Keratinocyte (primary cell): Measurements from ENCODE around the gene GLI3. TPM values are rescaled to one million over a fixed set of nuclear protein-coding genes. Genes with fewer than 3 reads are reported as not detected.

ENCODE experiments used
- DNase-seq: peaks from one replicate; pipeline ENCODE4 v3.0.0-alpha.2; 2011; ENCODE audit warnings: low read depth, missing footprints, low spot score
- FAIRE-seq: peaks from 2 replicates; lab custom pipeline; 2011; peaks lifted over from hg19 to GRCh38; lab: Jason Lieb, UNC
- H2AFZ ChIP-seq: 2 replicates; pipeline ENCODE4 v1.6.0; 2012; ENCODE audit warnings: low read length, control low read depth, inconsistent platforms; ENCODE audit not compliant: control insufficient read depth
- H3K27ac ChIP-seq: 2 replicates; pipeline ENCODE4 v1.5.1; 2011; ENCODE audit warnings: low read length; ENCODE audit not compliant: control insufficient read depth, insufficient read depth
- H3K27me3 ChIP-seq: 3 replicates; pipeline ENCODE4 v1.6.0; 2011; ENCODE audit warnings: low read length; ENCODE audit not compliant: control insufficient read depth, insufficient read depth; ENCODE audit errors: extremely low read depth
- H3K36me3 ChIP-seq, 2 experiments: 2 replicates in 1 of 2; 3 replicates in 1 of 2; pipeline ENCODE4 v1.5.1; 2011; ENCODE audit warnings: low read length in 2 of 2, mild to moderate bottlenecking in 1 of 2; ENCODE audit not compliant: control insufficient read depth in 2 of 2, insufficient read depth in 2 of 2; ENCODE audit errors: extremely low read depth in 1 of 2
- H3K4me1 ChIP-seq: 3 replicates; pipeline ENCODE4 v1.5.1; 2011; ENCODE audit warnings: low read length; ENCODE audit not compliant: control insufficient read depth, insufficient read depth; ENCODE audit errors: extremely low read depth
- H3K4me2 ChIP-seq: 3 replicates; pipeline ENCODE4 v1.6.0; 2011; ENCODE audit warnings: low read depth, low read length; ENCODE audit not compliant: control insufficient read depth, insufficient read depth; ENCODE audit errors: extremely low read depth
- H3K4me3 ChIP-seq, 3 experiments: fragments of 200-600 bp in 1 of 3; sonication (generic) in 1 of 3; 2 replicates in 2 of 3; 3 replicates in 1 of 3; pipeline ENCODE4 v1.5.1; 2011 to 2016; ENCODE audit warnings: low read length in 3 of 3, mild to moderate bottlenecking in 3 of 3, control low read depth in 2 of 3, inconsistent platforms in 1 of 3, low read depth in 1 of 3, mixed read lengths in 1 of 3, mixed run types in 1 of 3, moderate library complexity in 1 of 3; ENCODE audit not compliant: control insufficient read depth in 2 of 3, insufficient read depth in 2 of 3; ENCODE audit errors: extremely low read depth in 1 of 3
- H3K79me2 ChIP-seq: 2 replicates; pipeline ENCODE4 v1.6.0; 2012; ENCODE audit warnings: low read length; ENCODE audit not compliant: control insufficient read depth, insufficient read depth
- H3K9ac ChIP-seq: 3 replicates; pipeline ENCODE4 v1.6.0; 2011; ENCODE audit warnings: low read length; ENCODE audit not compliant: control insufficient read depth, insufficient read depth; ENCODE audit errors: extremely low read depth
- H3K9me1 ChIP-seq: 3 replicates; pipeline ENCODE4 v1.6.0; 2011; ENCODE audit warnings: low read length; ENCODE audit not compliant: control insufficient read depth, insufficient read depth; ENCODE audit errors: extremely low read depth
- H3K9me3 ChIP-seq: 2 replicates; pipeline ENCODE4 v1.5.1; 2012; ENCODE audit warnings: low read depth, low read length; ENCODE audit not compliant: control insufficient read depth
- H4K20me1 ChIP-seq: 3 replicates; pipeline ENCODE4 v1.6.0; 2011; ENCODE audit warnings: low read length; ENCODE audit not compliant: control insufficient read depth, insufficient read depth; ENCODE audit errors: extremely low read depth
- EZH2 ChIP-seq: IDR thresholded peaks from one replicate; pipeline ENCODE4 v1.6.1; 2012; ENCODE audit warnings: inconsistent platforms, mild to moderate bottlenecking, low read length, moderate library complexity
- dilution Hi-C: fragments of 300-500 bp; cut with MboI; formaldehyde crosslinking; loops from one replicate; pipeline ENCODE4 v1.7.0; 2020; ENCODE audit warnings: low sequenced_read_pairs; ENCODE audit not compliant: extremely low pct_ligation_motif_present
- polyA plus RNA-seq, 5 experiments: library from polyadenylated mRNA; depleted of rRNA in 3 of 5; stranded (reverse) in 3 of 5; stranded (forward) in 1 of 5; unstranded in 1 of 5; fragments of >200 nt; gene quantifications; 1 replicate in 1 of 5; 2 replicates in 3 of 5; 3 replicates in 1 of 5; pipeline versions ENCODE4 v1.2.1 to v1.2.3, GENCODE V29; 2011 to 2012; ENCODE audit warnings: missing spikeins in 2 of 5, low read depth in 1 of 5, low replicate concordance in 1 of 5
- TF ChIP-seq, protein P1 (sequence below), 3 experiments: IDR thresholded peaks in 1 of 3; conservative IDR thresholded peaks in 1 of 3; optimal IDR thresholded peaks in 1 of 3; 2 replicates in 2 of 3; 3 replicates in 1 of 3; pipeline versions ENCODE3 to v1.5.1; 2011; ENCODE audit warnings: low read length in 3 of 3, mild to moderate bottlenecking in 3 of 3, moderate library complexity in 2 of 3, control low read depth in 1 of 3, inconsistent platforms in 1 of 3; ENCODE audit not compliant: insufficient read depth in 2 of 3; ENCODE audit errors: extremely low read depth in 1 of 3

Gene GLI3
- polyA plus RNA-seq, 1 donor (not counting 4 experiments of a cell fraction or from before 2014, with no cell fraction given), result 3.6 TPM

GRCh38 chr7:41972776-41973175 lies 264.2 kb downstream of the GLI3 start:
- Histone ChIP-seq H3K9me3 (no peaks in the 10 kb centered on the region), H2AFZ (no peak overlapping the region), H3K9me1 (no peaks in the 10 kb centered on the region), H3K9ac (no peak overlapping the region), H3K4me3 (no peak overlapping the region), H3K79me2 (no peaks in the 10 kb centered on the region), H3K36me3 (peaks cover 12 to 24% of the 10 kb centered on the region in 2 experiments), H3K4me1 (no peaks in the 10 kb centered on the region), H3K27me3 (no peaks in the 10 kb centered on the region), H3K27ac (no peak overlapping the region), H3K4me2 (no peak overlapping the region), H4K20me1 (no peaks in the 10 kb centered on the region)
- DNase-seq (no peak), FAIRE-seq (no peak)
- dilution Hi-C loops, result no loop called here
- TF ChIP-seq EZH2, result no peak
- TF ChIP-seq, protein P1, sequence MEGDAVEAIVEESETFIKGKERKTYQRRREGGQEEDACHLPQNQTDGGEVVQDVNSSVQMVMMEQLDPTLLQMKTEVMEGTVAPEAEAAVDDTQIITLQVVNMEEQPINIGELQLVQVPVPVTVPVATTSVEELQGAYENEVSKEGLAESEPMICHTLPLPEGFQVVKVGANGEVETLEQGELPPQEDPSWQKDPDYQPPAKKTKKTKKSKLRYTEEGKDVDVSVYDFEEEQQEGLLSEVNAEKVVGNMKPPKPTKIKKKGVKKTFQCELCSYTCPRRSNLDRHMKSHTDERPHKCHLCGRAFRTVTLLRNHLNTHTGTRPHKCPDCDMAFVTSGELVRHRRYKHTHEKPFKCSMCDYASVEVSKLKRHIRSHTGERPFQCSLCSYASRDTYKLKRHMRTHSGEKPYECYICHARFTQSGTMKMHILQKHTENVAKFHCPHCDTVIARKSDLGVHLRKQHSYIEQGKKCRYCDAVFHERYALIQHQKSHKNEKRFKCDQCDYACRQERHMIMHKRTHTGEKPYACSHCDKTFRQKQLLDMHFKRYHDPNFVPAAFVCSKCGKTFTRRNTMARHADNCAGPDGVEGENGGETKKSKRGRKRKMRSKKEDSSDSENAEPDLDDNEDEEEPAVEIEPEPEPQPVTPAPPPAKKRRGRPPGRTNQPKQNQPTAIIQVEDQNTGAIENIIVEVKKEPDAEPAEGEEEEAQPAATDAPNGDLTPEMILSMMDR (optimal IDR thresholded peaks at IDR 0.05 in 1 of 3, IDR thresholded peaks at IDR 0.05 in 1 of 3, conservative IDR thresholded peaks at IDR 0.05 in 1 of 3; ENCODE audit: extremely low read depth in 1 of 3, insufficient read depth in 2 of 3, low read length in 3 of 3), result no peak

DNA sequence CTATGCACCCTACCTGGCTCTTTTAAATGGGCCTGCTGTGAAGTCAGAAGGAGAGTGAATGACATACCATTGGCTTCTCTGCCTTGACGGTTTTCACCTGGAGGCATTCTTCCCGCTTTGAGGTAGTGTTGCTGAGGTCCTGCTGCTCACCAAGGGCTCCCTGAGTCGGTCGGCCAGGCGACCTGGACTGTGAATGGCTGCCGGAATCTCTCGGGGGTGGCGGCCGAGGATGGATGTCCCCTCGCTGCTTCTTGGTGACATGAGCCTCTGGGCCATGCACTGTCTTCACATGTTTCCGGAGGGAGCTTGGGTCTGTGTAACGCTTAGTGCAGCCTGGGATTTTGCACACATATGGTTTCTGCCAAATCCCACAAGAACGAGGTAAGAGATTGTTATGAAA lies 264.7 kb downstream of the GLI3 start:
- DNase-seq (no peak), FAIRE-seq (no peak)
- Histone ChIP-seq H3K9me3 (no peaks in the 10 kb centered on the region), H3K4me3 (no peak overlapping the region), H3K79me2 (no peaks in the 10 kb centered on the region), H3K36me3 (peaks cover 11 to 25% of the 10 kb centered on the region in 2 experiments), H3K27me3 (no peaks in the 10 kb centered on the region), H2AFZ (no peak overlapping the region), H3K9ac (no peak overlapping the region), H3K27ac (no peak overlapping the region), H3K4me2 (no peak overlapping the region), H3K9me1 (no peaks in the 10 kb centered on the region), H3K4me1 (no peaks in the 10 kb centered on the region), H4K20me1 (no peaks in the 10 kb centered on the region)
- dilution Hi-C loops, result no loop called here
- TF ChIP-seq EZH2, result no peak
- TF ChIP-seq, protein P1 (optimal IDR thresholded peaks at IDR 0.05 in 1 of 3, IDR thresholded peaks at IDR 0.05 in 1 of 3, conservative IDR thresholded peaks at IDR 0.05 in 1 of 3; ENCODE audit: extremely low read depth in 1 of 3, insufficient read depth in 2 of 3, low read length in 3 of 3), result no peak
